SW 1271 (cell line): ENCODE measurements around the gene RNF207.

Source experiments
- DNase-seq, 2 experiments: peaks; one replicate each; lab custom pipeline; 2025; lab: John Stamatoyannopoulos, UW

Gene RNF207

GRCh38 chr1:6234502-6235295, 28.8 kb downstream of the RNF207 start:
- no peak for DNase-seq

GRCh38 chr1:6235296-6235677, 29.4 kb downstream of the RNF207 start:
- DNase-seq: no peak

- no peak for DNase-seq
Observed at GRCh38 chr1:6237093-6237492, 31.2 kb downstream of the RNF207 start.

GRCh38 chr1:6239213-6239752, 33.4 kb downstream of the RNF207 start:
- DNase-seq: no peak

- no peak for DNase-seq
Observed at GRCh38 chr1:6239950-6240768, 34.2 kb downstream of the RNF207 start.

GRCh38 chr1:6241107-6241886, 35.4 kb downstream of the RNF207 start:
- DNase-seq: no peak

- no peak for DNase-seq
Observed at GRCh38 chr1:6241887-6242740, 36.2 kb downstream of the RNF207 start.

GRCh38 chr1:6243053-6243834, 37.3 kb downstream of the RNF207 start:
- DNase-seq: no peak

GRCh38 chr1:6243993-6244392, 38.1 kb downstream of the RNF207 start, which contains the start of gene HES3:
HES3 (plus strand) TSS chr1:6244179; CDS start chr1:6244366, 187 bp downstream.
- no peak for DNase-seq

GRCh38 chr1:6244401-6245049, 38.6 kb downstream of the RNF207 start:
- DNase-seq: no peak

- DNase-seq: peak in 1 of 2 experiments; percentile 64
Observed at GRCh38 chr1:6245086-6245868, 39.4 kb downstream of the RNF207 start.

- DNase-seq: peak; percentile 26
Observed at GRCh38 chr1:6245869-6246496, 40.1 kb downstream of the RNF207 start.

GRCh38 chr1:6246497-6247467, 40.9 kb downstream of the RNF207 start:
- peak; percentile 36 to 52 for DNase-seq

- DNase-seq: no peak
Observed at GRCh38 chr1:6247651-6248050, 41.7 kb downstream of the RNF207 start.

- DNase-seq: no peak
Observed at GRCh38 chr1:6248161-6248776, 42.4 kb downstream of the RNF207 start.

GRCh38 chr1:6248932-6249738, 43.2 kb downstream of the RNF207 start:
- no peak for DNase-seq
